Inferior parietal cortex (tissue), 1 donor: ENCODE results near the gene PACS2.
"Not testable (repeated sequence)": the region's sequence is repeated elsewhere in the genome, so short reads cannot be mapped to it uniquely, and the experiment has no call there.

Experiments used
- DNase-seq: peaks from one replicate; pipeline ENCODE4 v3.0.0-alpha.2; 2016; ENCODE audit errors: extremely low spot score

PACS2 gene

GRCh38 chr14:105332350-105332874 is 17.9 kb downstream of the PACS2 start:
- no peak for DNase-seq

- no peak for DNase-seq
These were observed 18.5 kb downstream of the PACS2 start for GRCh38 chr14:105333020-105333490.

- no peak for DNase-seq
These were observed 19.2 kb downstream of the PACS2 start for GRCh38 chr14:105333613-105334364.

- DNase-seq, result no peak
These were observed 20.1 kb downstream of the PACS2 start for GRCh38 chr14:105334383-105335230.

GRCh38 chr14:105335231-105335542 is 20.6 kb downstream of the PACS2 start:
- not testable (repeated sequence) for DNase-seq

GRCh38 chr14:105335735-105336476 is 21.4 kb downstream of the PACS2 start:
- peak; percentile 22 for DNase-seq

GRCh38 chr14:105336477-105337287 is 22.1 kb downstream of the PACS2 start:
- DNase-seq, result no peak

GRCh38 chr14:105337433-105337832 is 22.9 kb downstream of the PACS2 start:
- no peak for DNase-seq

GRCh38 chr14:105337966-105338741 is 23.6 kb downstream of the PACS2 start:
- DNase-seq, result peak; percentile 45

- DNase-seq, result peak; percentile 57
These were observed 26.5 kb downstream of the PACS2 start for GRCh38 chr14:105340821-105341733.

GRCh38 chr14:105343194-105343593 is 28.6 kb downstream of the PACS2 start:
- DNase-seq, result no peak

GRCh38 chr14:105346200-105346533 is 31.6 kb downstream of the PACS2 start:
- no peak for DNase-seq

- DNase-seq, result no peak
These were observed 32.5 kb downstream of the PACS2 start for GRCh38 chr14:105346876-105347586.

- DNase-seq, result no peak
These were observed 33.0 kb downstream of the PACS2 start for GRCh38 chr14:105347587-105347968.

GRCh38 chr14:105348169-105348944 is 33.8 kb downstream of the PACS2 start:
- no peak for DNase-seq

- no peak for DNase-seq
These were observed 34.6 kb downstream of the PACS2 start for GRCh38 chr14:105348945-105349699.

GRCh38 chr14:105349992-105350391 is 35.4 kb downstream of the PACS2 start:
- no peak for DNase-seq
